HEK293 (cell line): Measurements from ENCODE around the gene PLXNA2.

ENCODE experiments used
- HOXC10 ChIP-seq: sonication (generic); formaldehyde crosslinking; IDR thresholded peaks from 2 replicates; pipeline ENCODE4 v1.8.1; 2023; ENCODE audit warnings: mild to moderate bottlenecking, missing genetic modification reagents
- KLF16 ChIP-seq: fragments of 450-650 bp; formaldehyde crosslinking; IDR thresholded peaks from 2 replicates; pipeline ENCODE4 v1.5.1; 2017; ENCODE audit warnings: missing biosample characterization, missing genetic modification characterization
- ZBTB17 ChIP-seq: fragments of 450-650 bp; formaldehyde crosslinking; IDR thresholded peaks from 2 replicates; pipeline ENCODE4 v1.5.1; 2016; ENCODE audit warnings: missing biosample characterization, missing genetic modification characterization
- ZNF184 ChIP-seq: fragments of 450-650 bp; IDR thresholded peaks from 2 replicates; pipeline ENCODE4 v1.5.1; 2018; ENCODE audit warnings: missing biosample characterization, mild to moderate bottlenecking, missing genetic modification characterization
- ZNF248 ChIP-seq: fragments of 450-650 bp; formaldehyde crosslinking; IDR thresholded peaks from 2 replicates; pipeline ENCODE4 v1.5.1; 2017; ENCODE audit warnings: missing biosample characterization, missing genetic modification characterization
- ZNF701 ChIP-seq: fragments of 450-650 bp; formaldehyde crosslinking; IDR thresholded peaks from 2 replicates; pipeline ENCODE4 v1.5.1; 2016; ENCODE audit warnings: missing biosample characterization, missing genetic modification characterization
- ZNF843 ChIP-seq: fragments of 450-650 bp; formaldehyde crosslinking; IDR thresholded peaks from 2 replicates; pipeline ENCODE4 v1.5.1; 2016; ENCODE audit warnings: missing biosample characterization, missing genetic modification characterization
- TF ChIP-seq, protein P1 (sequence below): fragments of 450-650 bp; formaldehyde crosslinking; conservative IDR thresholded peaks from 2 replicates; pipeline ENCODE4 v1.5.1; 2016; ENCODE audit warnings: low read depth, missing biosample characterization, missing genetic modification characterization
- TF ChIP-seq, protein P2 (sequence below): fragments of 450-650 bp; formaldehyde crosslinking; IDR thresholded peaks from 2 replicates; pipeline ENCODE4 v1.5.1; 2016; ENCODE audit warnings: missing biosample characterization, missing genetic modification characterization
- TF ChIP-seq, protein P3 (sequence below): fragments of 450-650 bp; formaldehyde crosslinking; IDR thresholded peaks from 2 replicates; pipeline ENCODE4 v1.5.1; 2017; ENCODE audit warnings: missing biosample characterization, missing genetic modification characterization
- TF ChIP-seq, protein P4 (sequence below): fragments of 450-650 bp; formaldehyde crosslinking; optimal IDR thresholded peaks from 2 replicates; pipeline ENCODE3; 2016; ENCODE audit warnings: missing biosample characterization, mild to moderate bottlenecking, missing genetic modification characterization
- TF ChIP-seq, protein P5 (sequence below): fragments of 450-650 bp; formaldehyde crosslinking; IDR thresholded peaks from 2 replicates; pipeline ENCODE4 v1.5.1; 2016; ENCODE audit warnings: missing biosample characterization, missing genetic modification characterization
- TF ChIP-seq, protein P6 (sequence below): fragments of 450-650 bp; formaldehyde crosslinking; IDR thresholded peaks from 2 replicates; pipeline ENCODE4; 2016; ENCODE audit warnings: missing biosample characterization, missing genetic modification characterization
- TF ChIP-seq, protein P7 (sequence below): fragments of 450-650 bp; formaldehyde crosslinking; IDR thresholded peaks from 2 replicates; pipeline ENCODE4 v1.5.1; 2016; ENCODE audit warnings: missing biosample characterization, missing genetic modification characterization

Gene PLXNA2

DNA sequence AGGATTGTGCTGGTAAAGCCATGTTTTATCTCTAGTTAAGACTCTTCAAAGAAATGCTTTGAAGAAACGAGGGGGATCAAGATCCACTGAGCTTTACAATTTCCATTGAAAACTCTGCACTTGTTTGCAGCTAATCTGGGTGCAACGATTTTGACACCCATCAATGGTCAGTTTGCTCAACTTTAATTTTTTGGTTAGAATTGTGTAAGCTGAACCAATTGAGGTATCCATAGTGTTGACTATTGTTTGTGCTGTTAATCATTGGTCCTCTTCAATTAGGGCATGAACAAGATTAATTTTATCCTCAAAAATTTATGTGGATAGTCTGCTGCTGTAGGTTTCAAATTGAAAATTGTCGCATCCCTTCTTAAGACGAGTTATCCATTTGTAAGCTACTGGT is 17.7 kb upstream of the PLXNA2 start (continued):
- TF ChIP-seq, protein P1, sequence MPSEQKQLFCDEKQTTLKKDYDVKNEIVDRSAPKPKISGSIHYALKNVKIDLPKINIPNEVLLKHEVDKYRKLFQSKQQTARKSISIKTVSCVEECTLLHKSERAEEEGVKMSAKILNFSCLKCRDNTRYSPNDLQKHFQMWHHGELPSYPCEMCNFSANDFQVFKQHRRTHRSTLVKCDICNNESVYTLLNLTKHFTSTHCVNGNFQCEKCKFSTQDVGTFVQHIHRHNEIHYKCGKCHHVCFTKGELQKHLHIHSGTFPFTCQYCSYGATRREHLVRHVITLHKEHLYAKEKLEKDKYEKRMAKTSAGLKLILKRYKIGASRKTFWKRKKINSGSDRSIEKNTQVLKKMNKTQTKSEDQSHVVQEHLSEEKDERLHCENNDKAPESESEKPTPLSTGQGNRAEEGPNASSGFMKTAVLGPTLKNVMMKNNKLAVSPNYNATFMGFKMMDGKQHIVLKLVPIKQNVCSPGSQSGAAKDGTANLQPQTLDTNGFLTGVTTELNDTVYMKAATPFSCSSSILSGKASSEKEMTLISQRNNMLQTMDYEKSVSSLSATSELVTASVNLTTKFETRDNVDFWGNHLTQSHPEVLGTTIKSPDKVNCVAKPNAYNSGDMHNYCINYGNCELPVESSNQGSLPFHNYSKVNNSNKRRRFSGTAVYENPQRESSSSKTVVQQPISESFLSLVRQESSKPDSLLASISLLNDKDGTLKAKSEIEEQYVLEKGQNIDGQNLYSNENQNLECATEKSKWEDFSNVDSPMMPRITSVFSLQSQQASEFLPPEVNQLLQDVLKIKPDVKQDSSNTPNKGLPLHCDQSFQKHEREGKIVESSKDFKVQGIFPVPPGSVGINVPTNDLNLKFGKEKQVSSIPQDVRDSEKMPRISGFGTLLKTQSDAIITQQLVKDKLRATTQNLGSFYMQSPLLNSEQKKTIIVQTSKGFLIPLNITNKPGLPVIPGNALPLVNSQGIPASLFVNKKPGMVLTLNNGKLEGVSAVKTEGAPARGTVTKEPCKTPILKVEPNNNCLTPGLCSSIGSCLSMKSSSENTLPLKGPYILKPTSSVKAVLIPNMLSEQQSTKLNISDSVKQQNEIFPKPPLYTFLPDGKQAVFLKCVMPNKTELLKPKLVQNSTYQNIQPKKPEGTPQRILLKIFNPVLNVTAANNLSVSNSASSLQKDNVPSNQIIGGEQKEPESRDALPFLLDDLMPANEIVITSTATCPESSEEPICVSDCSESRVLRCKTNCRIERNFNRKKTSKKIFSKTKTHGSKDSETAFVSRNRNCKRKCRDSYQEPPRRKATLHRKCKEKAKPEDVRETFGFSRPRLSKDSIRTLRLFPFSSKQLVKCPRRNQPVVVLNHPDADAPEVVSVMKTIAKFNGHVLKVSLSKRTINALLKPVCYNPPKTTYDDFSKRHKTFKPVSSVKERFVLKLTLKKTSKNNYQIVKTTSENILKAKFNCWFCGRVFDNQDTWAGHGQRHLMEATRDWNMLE (tag by site-specific recombination) = no peak
- TF ChIP-seq ZNF248 (tag by site-specific recombination) (no peak), ZBTB17 (tag by site-specific recombination) (no peak), ZNF843 (tag by site-specific recombination) (no peak), HOXC10 (no peak), ZNF701 (tag by site-specific recombination) (no peak), ZNF184 (tag by site-specific recombination) (no peak), KLF16 (tag by site-specific recombination) (no peak)
- TF ChIP-seq, protein P2, sequence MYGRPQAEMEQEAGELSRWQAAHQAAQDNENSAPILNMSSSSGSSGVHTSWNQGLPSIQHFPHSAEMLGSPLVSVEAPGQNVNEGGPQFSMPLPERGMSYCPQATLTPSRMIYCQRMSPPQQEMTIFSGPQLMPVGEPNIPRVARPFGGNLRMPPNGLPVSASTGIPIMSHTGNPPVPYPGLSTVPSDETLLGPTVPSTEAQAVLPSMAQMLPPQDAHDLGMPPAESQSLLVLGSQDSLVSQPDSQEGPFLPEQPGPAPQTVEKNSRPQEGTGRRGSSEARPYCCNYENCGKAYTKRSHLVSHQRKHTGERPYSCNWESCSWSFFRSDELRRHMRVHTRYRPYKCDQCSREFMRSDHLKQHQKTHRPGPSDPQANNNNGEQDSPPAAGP (tag by site-specific recombination) = no peak
- TF ChIP-seq, protein P3, sequence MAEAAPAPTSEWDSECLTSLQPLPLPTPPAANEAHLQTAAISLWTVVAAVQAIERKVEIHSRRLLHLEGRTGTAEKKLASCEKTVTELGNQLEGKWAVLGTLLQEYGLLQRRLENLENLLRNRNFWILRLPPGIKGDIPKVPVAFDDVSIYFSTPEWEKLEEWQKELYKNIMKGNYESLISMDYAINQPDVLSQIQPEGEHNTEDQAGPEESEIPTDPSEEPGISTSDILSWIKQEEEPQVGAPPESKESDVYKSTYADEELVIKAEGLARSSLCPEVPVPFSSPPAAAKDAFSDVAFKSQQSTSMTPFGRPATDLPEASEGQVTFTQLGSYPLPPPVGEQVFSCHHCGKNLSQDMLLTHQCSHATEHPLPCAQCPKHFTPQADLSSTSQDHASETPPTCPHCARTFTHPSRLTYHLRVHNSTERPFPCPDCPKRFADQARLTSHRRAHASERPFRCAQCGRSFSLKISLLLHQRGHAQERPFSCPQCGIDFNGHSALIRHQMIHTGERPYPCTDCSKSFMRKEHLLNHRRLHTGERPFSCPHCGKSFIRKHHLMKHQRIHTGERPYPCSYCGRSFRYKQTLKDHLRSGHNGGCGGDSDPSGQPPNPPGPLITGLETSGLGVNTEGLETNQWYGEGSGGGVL (tag by site-specific recombination) = no peak
- TF ChIP-seq, protein P4, sequence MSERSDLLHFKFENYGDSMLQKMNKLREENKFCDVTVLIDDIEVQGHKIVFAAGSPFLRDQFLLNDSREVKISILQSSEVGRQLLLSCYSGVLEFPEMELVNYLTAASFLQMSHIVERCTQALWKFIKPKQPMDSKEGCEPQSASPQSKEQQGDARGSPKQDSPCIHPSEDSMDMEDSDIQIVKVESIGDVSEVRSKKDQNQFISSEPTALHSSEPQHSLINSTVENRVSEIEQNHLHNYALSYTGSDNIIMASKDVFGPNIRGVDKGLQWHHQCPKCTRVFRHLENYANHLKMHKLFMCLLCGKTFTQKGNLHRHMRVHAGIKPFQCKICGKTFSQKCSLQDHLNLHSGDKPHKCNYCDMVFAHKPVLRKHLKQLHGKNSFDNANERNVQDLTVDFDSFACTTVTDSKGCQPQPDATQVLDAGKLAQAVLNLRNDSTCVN = no peak
- TF ChIP-seq, protein P5, sequence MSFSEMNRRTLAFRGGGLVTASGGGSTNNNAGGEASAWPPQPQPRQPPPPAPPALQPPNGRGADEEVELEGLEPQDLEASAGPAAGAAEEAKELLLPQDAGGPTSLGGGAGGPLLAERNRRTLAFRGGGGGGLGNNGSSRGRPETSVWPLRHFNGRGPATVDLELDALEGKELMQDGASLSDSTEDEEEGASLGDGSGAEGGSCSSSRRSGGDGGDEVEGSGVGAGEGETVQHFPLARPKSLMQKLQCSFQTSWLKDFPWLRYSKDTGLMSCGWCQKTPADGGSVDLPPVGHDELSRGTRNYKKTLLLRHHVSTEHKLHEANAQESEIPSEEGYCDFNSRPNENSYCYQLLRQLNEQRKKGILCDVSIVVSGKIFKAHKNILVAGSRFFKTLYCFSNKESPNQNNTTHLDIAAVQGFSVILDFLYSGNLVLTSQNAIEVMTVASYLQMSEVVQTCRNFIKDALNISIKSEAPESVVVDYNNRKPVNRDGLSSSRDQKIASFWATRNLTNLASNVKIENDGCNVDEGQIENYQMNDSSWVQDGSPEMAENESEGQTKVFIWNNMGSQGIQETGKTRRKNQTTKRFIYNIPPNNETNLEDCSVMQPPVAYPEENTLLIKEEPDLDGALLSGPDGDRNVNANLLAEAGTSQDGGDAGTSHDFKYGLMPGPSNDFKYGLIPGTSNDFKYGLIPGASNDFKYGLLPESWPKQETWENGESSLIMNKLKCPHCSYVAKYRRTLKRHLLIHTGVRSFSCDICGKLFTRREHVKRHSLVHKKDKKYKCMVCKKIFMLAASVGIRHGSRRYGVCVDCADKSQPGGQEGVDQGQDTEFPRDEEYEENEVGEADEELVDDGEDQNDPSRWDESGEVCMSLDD (tag by site-specific recombination) = no peak
- TF ChIP-seq, protein P6, sequence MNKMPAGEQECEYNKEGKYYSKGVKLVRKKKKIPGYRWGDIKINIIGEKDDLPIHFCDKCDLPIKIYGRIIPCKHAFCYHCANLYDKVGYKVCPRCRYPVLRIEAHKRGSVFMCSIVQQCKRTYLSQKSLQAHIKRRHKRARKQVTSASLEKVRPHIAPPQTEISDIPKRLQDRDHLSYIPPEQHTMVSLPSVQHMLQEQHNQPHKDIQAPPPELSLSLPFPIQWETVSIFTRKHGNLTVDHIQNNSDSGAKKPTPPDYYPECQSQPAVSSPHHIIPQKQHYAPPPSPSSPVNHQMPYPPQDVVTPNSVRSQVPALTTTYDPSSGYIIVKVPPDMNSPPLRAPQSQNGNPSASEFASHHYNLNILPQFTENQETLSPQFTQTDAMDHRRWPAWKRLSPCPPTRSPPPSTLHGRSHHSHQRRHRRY (tag by site-specific recombination) = no peak
- TF ChIP-seq, protein P7, sequence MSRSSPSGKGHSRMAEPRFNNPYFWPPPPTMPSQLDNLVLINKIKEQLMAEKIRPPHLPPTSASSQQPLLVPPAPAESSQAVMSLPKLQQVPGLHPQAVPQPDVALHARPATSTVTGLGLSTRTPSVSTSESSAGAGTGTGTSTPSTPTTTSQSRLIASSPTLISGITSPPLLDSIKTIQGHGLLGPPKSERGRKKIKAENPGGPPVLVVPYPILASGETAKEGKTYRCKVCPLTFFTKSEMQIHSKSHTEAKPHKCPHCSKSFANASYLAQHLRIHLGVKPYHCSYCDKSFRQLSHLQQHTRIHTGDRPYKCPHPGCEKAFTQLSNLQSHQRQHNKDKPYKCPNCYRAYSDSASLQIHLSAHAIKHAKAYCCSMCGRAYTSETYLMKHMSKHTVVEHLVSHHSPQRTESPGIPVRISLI (tag by site-specific recombination) = no peak
